Occipital lobe (tissue), 2 donors: ENCODE data around the gene MLLT10. TPM values are rescaled to one million over a fixed set of nuclear protein-coding genes. Genes with fewer than 3 reads are reported as not detected.

Experiments used
- DNase-seq: peaks from one replicate; lab custom pipeline; 2025; lab: John Stamatoyannopoulos, UW
- total RNA-seq: library from RNA; depleted of rRNA; stranded (reverse); fragments of >200 nt; gene quantifications from one replicate; pipeline ENCODE4 v1.2.3, GENCODE V29; 2014

The MLLT10 gene
- total RNA-seq, 1 donor from 2014 or later: 54.7 TPM

- DNase-seq: no peak
These were observed 198.2 kb downstream of the MLLT10 start for GRCh38 chr10:21732067-21732772.

- no peak for DNase-seq
These were observed 199.7 kb downstream of the MLLT10 start for GRCh38 chr10:21733710-21734109.

- no peak for DNase-seq
These were observed 203.1 kb downstream of the MLLT10 start for GRCh38 chr10:21737106-21737505.

- no peak for DNase-seq
These were observed 207.0 kb downstream of the MLLT10 start for GRCh38 chr10:21740989-21741388.

GRCh38 chr10:21742740-21743412, 208.8 kb downstream of the MLLT10 start:
- DNase-seq: no peak

- DNase-seq: no peak
These were observed 210.2 kb downstream of the MLLT10 start for GRCh38 chr10:21744223-21744622.

GRCh38 chr10:21746118-21746517, 212.1 kb downstream of the MLLT10 start:
- DNase-seq: no peak

GRCh38 chr10:21747809-21748208, 213.8 kb downstream of the MLLT10 start:
- no peak for DNase-seq

- DNase-seq: no peak
These were observed 215.8 kb downstream of the MLLT10 start for GRCh38 chr10:21749788-21750187.

- DNase-seq: no peak
These were observed 216.4 kb downstream of the MLLT10 start for GRCh38 chr10:21750424-21750823.

- no peak for DNase-seq
These were observed 217.6 kb downstream of the MLLT10 start for GRCh38 chr10:21751341-21752310.

GRCh38 chr10:21753497-21754270, 219.7 kb downstream of the MLLT10 start:
- no peak for DNase-seq

GRCh38 chr10:21754410-21755011, 220.5 kb downstream of the MLLT10 start:
- no peak for DNase-seq

- DNase-seq: no peak
These were observed 222.7 kb downstream of the MLLT10 start for GRCh38 chr10:21756707-21757106.

GRCh38 chr10:21757185-21757901, 223.3 kb downstream of the MLLT10 start:
- no peak for DNase-seq

- DNase-seq: no peak
These were observed 224.2 kb downstream of the MLLT10 start for GRCh38 chr10:21758239-21758638.

GRCh38 chr10:21758696-21759095, 224.7 kb downstream of the MLLT10 start:
- no peak for DNase-seq

- DNase-seq: no peak
These were observed 225.2 kb downstream of the MLLT10 start for GRCh38 chr10:21759232-21759631.

- DNase-seq: no peak
These were observed 226.3 kb downstream of the MLLT10 start for GRCh38 chr10:21760332-21760731.
